NCI-H2227 (cell line): ENCODE data around the gene CLEC16A.

Experiments
- DNase-seq: peaks from one replicate; lab custom pipeline; 2025; ENCODE audit not compliant: unreplicated experiment; lab: John Stamatoyannopoulos, UW

CLEC16A gene

DNA sequence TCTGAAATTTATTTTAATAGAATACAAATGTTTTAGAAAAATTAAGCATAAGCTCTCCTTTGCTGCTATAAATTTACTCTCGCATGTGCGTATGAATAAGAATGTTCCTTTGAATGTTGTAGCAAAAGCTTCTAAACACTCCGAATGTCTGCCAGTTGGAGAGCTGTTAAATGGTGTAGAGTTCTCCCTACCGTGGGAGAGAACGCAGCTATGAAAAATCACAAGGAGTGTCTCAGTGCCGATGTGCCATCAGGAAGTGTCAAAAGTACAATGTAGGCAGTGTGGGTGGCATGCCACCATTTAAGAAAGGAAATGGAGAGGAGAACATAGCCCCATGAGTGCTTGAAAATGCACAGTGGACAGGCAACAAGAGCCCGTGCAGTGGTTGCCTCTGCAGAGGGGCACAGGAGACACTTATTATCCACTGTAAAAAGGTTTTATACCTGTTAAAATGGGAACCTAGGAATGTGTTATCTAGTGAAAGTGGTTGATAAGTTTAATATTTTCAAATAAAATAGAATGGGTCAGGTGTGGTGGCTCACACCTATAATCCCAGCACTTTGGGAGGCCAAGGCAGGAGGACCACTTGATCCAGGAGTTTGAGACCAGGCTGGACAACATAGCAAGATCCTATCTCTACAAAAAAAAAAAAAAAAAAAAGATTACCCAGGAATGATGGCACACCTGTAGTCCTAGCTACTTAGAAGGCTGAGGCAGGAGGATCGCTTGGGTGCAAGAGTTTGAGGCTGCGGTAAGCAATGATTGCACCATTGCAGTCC lies 167.7 kb downstream of the CLEC16A start:
- no peak for DNase-seq

DNA sequence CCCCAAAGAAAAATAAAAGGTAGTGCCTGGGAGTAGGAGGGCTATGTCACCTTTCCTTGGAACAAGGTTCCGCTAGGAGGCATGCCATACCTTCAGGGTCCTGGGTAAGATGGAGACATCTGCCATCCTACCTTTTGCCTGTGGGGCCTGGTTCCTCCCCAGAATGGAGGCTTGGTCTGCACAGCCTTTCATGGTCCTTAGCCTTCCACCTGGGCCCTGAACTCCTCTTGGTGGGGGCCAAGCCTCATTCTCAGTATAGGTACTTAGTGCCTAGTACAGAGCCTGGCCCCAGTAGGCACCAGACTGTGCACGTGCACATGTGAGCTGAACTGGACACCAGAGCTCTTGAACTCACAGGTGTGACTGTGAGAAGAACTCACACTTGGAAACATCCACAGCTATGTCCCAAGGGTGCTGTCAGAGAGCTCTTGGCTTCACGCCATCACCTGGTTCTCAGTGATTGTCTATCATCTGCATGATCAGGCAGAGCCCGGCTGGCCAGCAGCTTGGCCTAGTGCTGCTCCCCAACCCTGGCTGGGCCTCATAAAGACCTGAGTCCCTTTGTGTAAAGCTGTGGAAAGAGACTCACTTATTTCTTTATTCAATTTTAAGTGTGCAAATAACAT lies 168.5 kb downstream of the CLEC16A start:
- no peak for DNase-seq

GRCh38 chr16:11114366-11115164 lies 170.2 kb downstream of the CLEC16A start:
- DNase-seq: no peak

DNA sequence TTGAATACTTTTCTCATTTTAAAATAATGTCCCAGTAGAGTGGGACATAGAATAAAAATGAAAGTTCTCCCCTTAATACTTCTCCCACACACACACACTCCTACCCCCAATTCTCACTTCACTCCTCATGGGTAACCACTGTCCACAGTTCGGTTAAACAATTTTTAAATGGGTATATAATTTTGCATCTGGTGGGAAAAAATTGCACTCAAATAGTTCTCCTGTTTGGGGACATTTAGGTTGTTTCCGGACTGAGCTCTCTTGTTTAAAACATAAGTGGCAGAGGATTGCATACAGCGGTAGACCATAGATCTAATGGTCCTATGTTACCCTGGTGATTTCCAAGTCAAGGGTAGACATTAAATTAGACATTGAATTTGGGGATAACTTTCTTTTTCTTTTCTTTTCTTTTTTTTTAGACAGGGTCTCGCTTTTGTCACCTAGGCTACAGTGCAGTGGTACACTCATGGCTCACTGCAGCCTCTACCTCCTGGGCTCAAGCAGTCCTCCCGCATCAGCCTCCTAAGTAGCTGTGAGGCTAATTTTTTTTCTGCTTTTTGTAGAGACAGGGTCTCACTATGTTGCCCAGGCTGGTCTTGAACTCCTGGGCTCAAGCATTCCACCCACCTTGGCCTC lies 173.3 kb downstream of the CLEC16A start:
- DNase-seq: no peak

DNA sequence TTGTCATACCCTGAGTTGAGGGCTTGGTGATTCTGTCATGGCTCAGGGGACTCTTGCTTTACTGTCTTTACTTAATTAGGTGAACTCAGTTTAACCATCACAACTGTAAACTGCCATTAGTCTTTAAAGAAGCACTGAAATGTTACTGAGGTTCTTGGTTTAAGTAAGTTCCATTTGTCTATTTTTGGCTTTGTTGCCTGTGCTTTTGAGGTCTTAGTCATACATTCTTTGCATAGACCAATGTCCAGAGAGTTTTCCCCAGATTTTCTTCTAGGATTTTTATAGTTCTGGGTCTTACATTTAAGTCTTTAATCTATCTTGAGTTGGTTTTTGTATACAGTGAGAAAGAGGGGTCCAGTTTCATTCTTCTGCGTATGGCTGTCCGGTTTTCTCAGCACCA lies 174.1 kb downstream of the CLEC16A start:
- no peak for DNase-seq

- DNase-seq: no peak
Measured at GRCh38 chr16:11121083-11121608, 176.8 kb downstream of the CLEC16A start.

DNA sequence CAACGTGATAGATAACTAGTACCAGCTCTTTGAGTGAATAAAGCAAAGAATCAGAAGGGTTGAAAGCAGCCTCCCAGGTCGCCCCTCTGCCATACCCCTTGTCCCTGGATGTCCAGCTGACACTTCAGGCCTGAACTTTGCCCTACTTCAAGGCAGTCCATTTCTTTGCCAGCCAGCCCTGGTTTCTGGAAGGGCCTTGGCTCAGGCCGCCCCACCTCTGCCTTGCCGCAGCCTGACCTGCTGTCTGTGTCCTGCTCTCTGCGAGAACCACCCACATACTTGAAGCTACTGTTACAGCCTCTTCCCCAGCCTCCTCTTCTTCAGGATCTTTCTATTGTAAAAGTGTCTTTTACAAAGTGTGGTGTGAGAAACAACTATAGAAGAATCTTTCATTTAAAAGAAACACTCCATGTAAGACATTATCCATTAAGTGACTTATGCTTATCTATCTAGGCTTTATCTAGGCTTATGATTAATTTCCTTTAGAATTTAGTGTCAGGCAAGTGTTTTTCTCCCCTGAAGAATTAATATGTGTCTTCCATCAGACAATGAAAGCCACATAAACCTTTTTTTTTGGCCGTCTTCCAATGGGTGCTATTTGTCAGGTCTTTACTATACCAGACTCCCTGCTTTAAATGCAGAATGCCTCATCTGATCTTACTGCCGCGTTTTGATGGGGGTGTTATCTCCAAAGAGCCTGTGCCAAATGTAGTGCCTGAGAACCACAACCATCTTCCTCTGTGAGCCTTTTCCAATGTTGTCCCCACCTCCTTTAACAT lies 177.7 kb downstream of the CLEC16A start:
- DNase-seq: no peak

GRCh38 chr16:11123666-11124065 lies 179.3 kb downstream of the CLEC16A start:
- DNase-seq: no peak

GRCh38 chr16:11125936-11126335 lies 181.6 kb downstream of the CLEC16A start:
- DNase-seq: no peak

- no peak for DNase-seq
Measured at GRCh38 chr16:11126399-11127054, 182.2 kb downstream of the CLEC16A start.

- DNase-seq: no peak
Measured at GRCh38 chr16:11127610-11128195, 183.3 kb downstream of the CLEC16A start.

DNA sequence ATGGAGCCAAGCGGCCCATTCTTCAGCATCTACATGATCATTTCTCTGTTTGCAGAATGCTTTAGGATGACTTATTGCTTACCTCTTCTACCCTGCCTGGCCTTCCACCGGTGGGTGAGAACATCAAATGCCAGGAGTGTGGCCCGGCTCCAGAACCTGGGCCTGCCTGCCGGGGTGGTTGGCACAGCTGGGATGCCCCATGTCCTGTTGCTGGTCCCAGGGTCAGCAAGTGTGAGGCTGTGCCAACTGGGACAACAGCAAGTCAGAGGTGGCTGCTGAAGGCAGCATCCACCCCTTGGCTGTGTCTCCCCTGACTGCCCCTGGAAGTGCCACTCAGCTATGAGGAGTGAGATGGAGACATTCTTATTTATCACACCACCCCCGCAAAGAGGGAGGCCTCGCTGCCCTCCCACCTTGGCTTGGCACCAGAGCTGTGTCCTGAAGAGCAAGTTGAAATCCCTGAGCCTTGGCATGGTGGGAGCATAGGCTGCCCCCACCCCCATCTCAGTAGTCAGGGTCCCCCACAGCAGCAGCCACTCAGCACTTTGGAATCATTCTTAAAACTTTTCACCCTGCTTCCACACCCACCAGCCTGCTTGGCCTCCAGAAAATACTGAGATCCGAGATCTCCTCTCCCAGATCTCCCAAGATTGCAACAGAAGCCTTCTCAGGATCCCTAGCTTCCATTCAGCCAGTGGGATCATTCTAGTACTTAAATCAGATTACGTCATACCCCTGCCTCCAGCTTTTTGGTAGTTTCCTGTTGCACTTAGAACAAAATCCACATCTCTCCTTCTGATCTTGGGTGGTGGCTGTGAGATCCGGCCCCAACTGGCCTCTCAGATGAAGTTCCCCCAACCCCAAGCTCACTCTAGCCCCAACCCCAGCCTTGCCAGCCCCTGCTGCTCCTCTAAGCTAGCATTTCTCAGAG lies 184.1 kb downstream of the CLEC16A start:
- no peak for DNase-seq

GRCh38 chr16:11129378-11129781 lies 185.0 kb downstream of the CLEC16A start:
- no peak for DNase-seq

DNA sequence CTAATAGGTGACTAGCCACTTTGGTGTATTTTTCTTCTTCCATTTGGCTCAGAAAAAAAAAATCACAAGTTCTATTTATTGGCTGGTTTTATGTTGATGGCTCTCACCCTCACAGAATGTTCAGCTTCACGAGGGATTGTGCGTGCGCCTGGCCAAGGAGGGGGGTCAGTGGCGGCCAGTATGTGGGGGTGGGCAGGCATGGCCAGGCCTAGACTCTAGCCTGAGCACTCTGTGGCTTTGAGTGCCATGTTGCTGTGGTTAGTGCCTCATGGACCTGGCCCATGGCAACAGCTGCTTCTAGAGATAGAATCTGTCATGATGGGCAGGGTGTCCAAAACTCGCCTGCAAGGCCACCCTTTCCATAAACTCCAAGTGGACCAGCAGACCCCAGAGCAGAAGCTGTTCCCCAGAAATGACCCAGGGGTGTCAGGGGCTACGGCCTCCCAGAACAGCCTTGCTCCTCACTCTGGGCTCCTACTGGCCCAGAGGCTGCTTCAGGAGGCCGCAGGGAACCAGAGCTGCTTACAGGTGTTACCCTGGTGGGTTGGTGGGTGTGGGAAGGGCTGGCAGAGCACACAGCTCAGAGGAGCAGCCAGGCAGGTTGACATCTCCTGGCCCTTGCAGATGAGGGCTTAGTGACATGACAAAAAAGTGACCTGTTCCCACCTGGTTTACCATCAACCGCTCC lies 186.8 kb downstream of the CLEC16A start:
- DNase-seq: no peak

DNA sequence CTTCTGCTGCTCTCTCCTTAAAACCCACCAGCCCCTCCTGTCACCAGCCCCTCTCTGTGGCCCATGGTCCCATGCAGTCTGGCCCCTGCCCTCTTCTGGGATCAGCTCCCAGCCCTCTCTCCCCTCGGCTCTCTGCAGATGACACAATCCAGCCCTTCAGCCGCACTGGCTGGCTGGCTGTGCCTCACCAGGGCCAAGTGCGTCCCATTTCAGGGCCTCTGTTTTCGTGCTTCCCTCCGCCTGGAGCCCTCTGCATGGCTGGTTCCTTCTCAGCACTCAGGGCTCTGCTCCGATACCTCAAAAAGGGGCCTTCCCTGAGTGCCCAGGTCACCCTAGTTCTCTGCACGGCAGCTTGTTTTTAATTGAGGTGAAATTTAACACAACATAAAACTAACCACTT lies 187.3 kb downstream of the CLEC16A start:
- no peak for DNase-seq

GRCh38 chr16:11133344-11133943 lies 189.1 kb downstream of the CLEC16A start:
- DNase-seq: peak; percentile 27

- no peak for DNase-seq
Measured at GRCh38 chr16:11134722-11135463, 190.5 kb downstream of the CLEC16A start.
